ENCODE measurements around the gene KRTAP5-6. TPM values are rescaled to one million over a fixed set of nuclear protein-coding genes. Genes with fewer than 3 reads are reported as not detected.

The KRTAP5-6 gene
- polyA plus RNA-seq, 3 donors, result not detected

DNA sequence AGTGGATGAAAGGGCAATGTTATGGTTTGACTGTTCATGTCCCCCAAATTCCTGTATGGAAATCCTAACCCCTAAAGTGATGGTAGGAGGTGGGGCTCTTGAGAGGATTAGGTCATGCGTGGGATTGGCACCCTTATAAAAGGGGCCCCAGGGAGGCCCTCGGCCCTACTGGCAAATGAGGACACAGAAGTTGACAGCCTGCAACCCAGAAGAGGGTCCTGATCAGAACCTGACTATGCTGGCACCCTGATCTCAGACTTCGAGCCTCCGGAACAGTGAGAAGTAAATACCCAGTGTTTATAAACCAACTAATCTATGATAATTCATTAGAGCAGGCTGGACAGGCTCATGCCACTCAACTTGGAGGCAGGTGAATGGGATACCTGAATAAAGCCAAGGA lies 44.7 kb downstream of the KRTAP5-6 start:
- no peak for DNase-seq (ENCODE audit: extremely low read depth in 1 of 11, low read depth in 9 of 11, low spot score in 4 of 11)

DNA sequence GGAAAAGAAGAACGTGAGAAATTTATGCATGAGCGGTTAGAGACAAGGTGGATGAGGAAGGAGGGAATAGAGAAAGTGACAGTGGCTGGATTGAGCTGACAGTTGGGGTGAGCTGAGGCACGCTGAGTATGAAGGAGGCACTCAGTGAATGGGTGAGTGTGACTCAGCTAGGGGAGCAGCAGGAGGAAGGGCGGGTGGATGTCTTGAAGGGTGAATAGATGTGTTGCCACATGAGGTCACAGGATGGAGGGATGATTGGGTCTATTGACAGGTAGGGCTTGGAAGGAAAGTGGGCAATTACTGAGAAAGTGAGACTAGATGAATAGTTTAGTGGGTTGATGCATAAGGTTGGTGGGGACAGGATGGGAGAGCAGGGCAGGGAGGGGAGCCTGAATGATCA lies 45.4 kb downstream of the KRTAP5-6 start:
- DNase-seq (ENCODE audit: extremely low read depth in 1 of 11, low read depth in 9 of 11, low spot score in 4 of 11), result no peak

DNA sequence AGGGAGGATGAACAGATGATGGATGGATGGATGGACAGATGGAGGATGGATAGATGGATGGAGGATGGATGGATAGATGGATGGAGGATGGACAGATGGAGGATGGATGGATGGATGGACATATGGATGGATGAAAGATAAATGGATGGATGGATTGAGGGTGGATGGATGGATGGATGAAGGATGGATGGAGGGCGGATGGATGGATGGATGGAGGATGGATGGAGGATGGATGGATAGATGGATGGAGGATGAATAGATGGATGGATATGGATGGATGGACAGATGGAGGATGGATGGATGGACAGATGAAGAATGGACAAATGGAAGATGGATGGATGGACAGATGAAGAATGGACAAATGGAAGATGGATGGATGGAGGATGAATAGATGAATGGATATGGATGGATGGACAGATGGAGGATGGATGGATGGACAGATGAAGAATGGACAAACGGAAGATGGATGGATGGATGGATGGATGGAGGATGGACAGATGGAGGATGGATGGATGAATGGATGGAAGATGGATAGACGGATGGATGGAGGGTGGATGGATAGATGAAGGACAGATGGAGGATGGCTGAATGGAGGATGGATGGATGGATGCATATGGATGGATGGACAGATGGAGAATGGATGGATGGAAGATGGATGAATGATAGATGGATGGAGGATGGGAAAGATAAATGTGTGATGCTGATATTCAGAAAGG lies 46.0 kb downstream of the KRTAP5-6 start:
- no peak for DNase-seq (ENCODE audit: extremely low read depth in 1 of 11, low read depth in 9 of 11, low spot score in 4 of 11)

DNA sequence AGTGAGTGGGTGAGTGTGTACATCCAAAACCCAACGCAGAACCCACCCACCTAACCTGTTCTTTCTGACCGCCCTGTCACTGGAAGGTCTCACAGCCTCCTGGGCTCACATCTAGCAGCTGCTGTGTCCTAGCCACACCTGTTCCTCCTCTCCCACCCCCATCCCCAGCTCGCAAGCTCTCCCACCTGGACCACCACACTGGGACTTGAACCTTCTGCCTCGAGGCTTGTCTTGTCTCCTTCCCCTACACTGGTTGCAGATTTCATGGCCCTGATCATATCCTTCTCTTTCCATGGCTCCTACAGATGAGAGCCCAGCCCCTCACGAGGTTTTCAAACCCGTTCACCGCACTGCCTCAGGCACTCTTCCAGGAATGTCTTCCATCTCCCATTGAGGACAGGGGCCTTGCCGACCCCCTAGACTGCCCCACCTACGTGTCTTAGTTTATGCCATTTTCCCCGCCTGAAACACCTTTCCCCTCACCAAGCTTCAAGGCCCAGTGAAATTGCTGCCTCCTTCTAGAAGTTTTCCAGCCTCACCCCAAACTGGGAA lies 46.7 kb downstream of the KRTAP5-6 start:
- no peak for DNase-seq (ENCODE audit: extremely low read depth in 1 of 11, low read depth in 9 of 11, low spot score in 4 of 11)

DNA sequence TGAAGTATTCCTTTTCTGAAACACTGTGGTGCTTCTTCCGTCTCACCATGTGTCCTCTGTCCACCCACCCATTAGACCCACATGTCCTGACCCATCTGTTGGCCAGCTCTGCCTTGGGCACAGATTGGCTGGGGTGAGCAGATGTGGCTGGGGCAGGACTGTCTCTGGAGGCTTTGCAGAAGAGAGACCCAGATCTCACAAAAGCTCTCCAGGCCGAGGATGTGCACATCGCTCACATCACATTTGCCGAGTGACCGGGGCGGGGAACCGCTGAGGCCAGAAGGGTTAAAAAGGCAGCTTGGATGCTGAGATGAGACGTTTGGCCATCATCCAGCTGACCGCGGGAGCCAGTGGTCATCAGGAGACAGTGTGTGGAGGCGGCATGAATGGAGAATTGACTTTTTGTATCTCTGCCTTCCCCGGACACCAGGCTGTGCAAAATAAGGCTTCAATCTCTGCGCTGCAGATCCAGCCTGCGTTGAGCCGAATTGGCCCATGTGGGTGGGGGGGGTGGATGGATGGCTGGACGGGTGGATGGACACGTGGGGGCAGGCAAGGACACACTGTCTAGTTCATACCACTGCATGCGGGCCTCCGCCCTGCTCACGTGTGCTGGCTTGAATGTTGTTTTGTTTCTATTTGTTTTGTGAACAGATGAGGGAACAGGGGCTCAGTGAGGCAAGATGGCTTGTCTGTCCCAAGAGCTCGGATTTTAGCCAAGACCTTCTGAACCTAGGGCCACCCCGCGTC lies 47.3 kb downstream of the KRTAP5-6 start:
- no peak for DNase-seq (ENCODE audit: extremely low read depth in 1 of 11, low read depth in 9 of 11, low spot score in 4 of 11)

DNA sequence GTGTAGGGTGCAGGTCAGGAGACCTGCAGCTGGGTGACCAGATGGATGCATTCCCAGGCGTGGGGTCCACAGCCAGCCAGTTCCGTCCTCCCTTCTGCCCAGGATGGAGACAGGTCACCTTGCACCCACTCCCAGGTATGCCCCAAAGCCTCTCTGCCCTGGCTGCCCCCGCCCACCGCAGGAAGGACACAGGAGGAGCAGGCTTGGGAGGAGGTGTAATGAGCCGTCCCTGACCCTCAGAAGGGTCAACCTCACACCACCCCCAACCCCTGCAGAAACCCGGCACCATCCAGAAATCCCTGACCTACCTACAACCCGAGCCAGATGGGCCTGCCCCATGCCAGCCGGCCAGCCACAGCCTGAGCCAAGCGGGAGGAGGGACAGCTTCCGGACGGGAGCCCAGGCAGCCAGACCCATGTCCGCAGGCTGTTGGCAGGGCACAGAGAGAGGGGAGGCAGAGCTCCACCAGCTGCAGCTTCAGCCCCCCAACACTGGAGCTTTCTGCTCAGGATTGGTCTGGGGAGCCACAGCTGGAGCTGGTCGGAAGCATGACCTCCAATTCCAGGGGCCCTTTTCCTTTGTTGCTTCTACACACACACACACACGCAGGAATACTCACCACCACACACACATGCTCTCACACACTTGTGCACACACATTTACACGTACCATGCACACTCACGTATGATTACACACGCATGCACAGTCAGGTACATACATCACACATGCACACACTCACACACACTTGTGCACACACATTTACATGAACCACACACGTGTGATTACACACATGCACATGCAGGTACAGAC lies 48.1 kb downstream of the KRTAP5-6 start:
- no peak for DNase-seq (ENCODE audit: extremely low read depth in 1 of 11, low read depth in 9 of 11, low spot score in 4 of 11)

DNA sequence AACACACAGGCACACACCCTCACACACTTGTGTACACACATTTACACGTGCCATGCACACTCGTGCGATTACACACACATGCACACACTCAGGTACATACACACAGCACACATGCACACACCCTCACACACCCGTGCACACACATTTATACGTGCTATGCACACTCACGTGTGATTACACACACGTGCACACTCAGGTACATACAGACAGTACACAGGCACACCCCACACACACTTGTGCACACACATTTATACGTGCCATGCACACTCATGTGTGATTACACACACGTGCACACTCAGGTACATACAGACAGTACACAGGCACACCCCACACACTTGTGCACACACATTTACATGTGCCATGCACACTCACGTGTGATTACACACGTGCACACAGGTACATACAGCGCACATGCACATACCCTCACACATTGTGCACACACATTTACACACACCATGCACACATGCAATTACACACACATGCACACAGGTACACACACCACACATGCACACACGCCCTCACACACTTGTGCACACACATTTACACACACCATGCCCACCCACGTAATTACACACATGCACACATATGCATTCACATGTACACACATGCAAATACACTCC lies 48.8 kb downstream of the KRTAP5-6 start:
- no peak for DNase-seq (ENCODE audit: extremely low read depth in 1 of 11, low read depth in 9 of 11, low spot score in 4 of 11)

DNA sequence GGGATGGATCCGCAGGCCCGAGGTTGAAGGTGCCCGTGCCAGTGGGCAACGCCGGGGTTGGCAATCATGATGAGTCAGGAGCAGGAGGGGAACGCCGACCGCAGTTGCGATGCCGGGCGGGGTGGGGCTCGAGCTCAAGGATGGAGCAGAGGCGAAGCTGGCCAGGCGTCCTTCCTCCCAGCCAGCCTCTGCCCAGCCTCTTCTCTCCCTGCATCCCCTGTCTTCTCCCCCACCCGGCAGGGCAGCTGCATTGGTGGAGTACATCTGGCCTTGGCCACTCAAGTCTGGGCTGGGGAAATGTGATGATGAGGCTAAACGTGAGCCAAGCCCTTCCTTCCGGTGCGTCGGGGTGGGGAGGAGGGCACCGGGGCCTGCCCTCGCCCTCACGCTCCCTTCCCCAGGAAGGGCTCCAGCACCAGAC lies 49.5 kb downstream of the KRTAP5-6 start:
- no peak for DNase-seq (ENCODE audit: extremely low read depth in 1 of 11, low read depth in 9 of 11, low spot score in 4 of 11)

DNA sequence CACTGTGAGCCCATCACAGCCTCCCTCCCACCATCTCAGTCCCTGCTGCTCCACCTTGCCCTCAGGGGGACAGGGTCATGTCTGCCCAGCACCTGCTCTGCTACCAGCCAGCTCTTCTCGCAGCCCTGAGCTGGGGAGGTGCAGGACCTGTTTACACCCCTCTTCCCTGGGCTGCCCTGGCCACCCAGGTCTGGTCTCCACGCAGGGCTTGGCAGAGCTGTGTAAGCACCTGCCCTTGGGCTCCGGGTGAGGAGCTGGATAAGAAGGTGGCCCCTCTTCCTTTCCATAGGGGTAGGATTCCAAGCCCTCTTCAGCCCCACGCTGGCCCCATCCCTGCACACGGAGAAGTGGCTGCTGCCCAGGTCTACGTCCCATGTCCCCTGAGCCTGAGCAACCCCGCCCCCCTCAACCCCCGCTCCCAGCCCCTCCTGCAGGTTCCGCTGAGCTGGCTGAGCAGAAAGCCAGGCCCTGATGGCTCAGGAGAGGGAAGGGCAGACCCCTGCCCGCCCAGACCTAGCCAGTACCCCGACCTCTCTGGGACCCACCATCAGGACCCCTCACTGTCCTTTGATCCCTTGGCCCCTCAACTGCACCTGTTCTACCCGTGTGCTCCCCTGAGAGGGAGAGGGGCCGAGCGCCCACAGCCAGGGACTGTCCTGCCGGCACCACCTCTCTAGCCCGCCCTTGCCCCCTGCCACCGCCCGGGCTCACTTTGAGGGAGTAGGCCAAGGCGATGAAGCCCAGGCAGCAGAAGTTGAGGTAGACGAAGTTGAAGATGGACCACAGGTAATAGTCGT lies 50.2 kb downstream of the KRTAP5-6 start:
- DNase-seq (ENCODE audit: extremely low read depth in 1 of 11, low read depth in 9 of 11, low spot score in 4 of 11), result no peak

Other genes starting within 250 kb of the KRTAP5-6 start
- 10 to 100 TPM; 30.0 to 34.9 (median 30.0) TPM for gene MOB2, start 210.4 kb upstream of the KRTAP5-6 start, polyA plus RNA-seq (ENCODE audit: insufficient read length in 3 of 3)
- gene DUSP8, start 124.9 kb upstream of the KRTAP5-6 start, polyA plus RNA-seq (ENCODE audit: insufficient read length in 3 of 3), result 1 to 10 TPM; 2.5 to 6.6 (median 4.2) TPM
- 1 to 10 TPM in 1 of 3 donors, under 1 TPM in 1, not detected in 1; 0.13 to 1.7 TPM for gene KRTAP5-1, start 111.9 kb upstream of the KRTAP5-6 start, polyA plus RNA-seq (ENCODE audit: insufficient read length in 3 of 3)
- not detected for gene KRTAP5-2, start 98.9 kb upstream of the KRTAP5-6 start, polyA plus RNA-seq (ENCODE audit: insufficient read length in 3 of 3)
- not detected for gene KRTAP5-3, start 88.7 kb upstream of the KRTAP5-6 start, polyA plus RNA-seq (ENCODE audit: insufficient read length in 3 of 3)
- gene KRTAP5-4, start 75.1 kb upstream of the KRTAP5-6 start, polyA plus RNA-seq (ENCODE audit: insufficient read length in 3 of 3), result not detected
- gene KRTAP5-5, start 67.4 kb upstream of the KRTAP5-6 start, polyA plus RNA-seq (ENCODE audit: insufficient read length in 3 of 3), result not detected
- gene IFITM10, start 53.4 kb downstream of the KRTAP5-6 start, polyA plus RNA-seq (ENCODE audit: insufficient read length in 3 of 3), result under 1 TPM; 0.11 to 0.28 (median 0.23) TPM
- 100 to 1,000 TPM; 195 to 261 (median 236) TPM for gene CTSD, start 66.7 kb downstream of the KRTAP5-6 start, polyA plus RNA-seq (ENCODE audit: insufficient read length in 3 of 3)
- gene SYT8, start 137.8 kb downstream of the KRTAP5-6 start, polyA plus RNA-seq (ENCODE audit: insufficient read length in 3 of 3), result under 1 TPM in 2 of 3 donors, not detected in 1; 0.39 to 0.56 TPM
- gene TNNI2, start 141.8 kb downstream of the KRTAP5-6 start, polyA plus RNA-seq (ENCODE audit: insufficient read length in 3 of 3), result 1 to 10 TPM in 1 of 3 donors, under 1 TPM in 2; 0.45 to 6.1 (median 0.53) TPM
- 1 to 10 TPM; 4.5 to 9.2 (median 7.9) TPM for gene LSP1, start 155.9 kb downstream of the KRTAP5-6 start, polyA plus RNA-seq (ENCODE audit: insufficient read length in 3 of 3)
- under 1 TPM in 2 of 3 donors, not detected in 1; 0.29 to 0.32 TPM for gene PRR33, start 194.7 kb downstream of the KRTAP5-6 start, polyA plus RNA-seq (ENCODE audit: insufficient read length in 3 of 3)
- 10 to 100 TPM in 1 of 3 donors, 1 to 10 TPM in 2; 7.3 to 10.5 (median 9.7) TPM for gene TNNT3, start 222.5 kb downstream of the KRTAP5-6 start, polyA plus RNA-seq (ENCODE audit: insufficient read length in 3 of 3)

Measured in renal cortex interstitium (tissue), 11 donors.